Endodermal cell (in vitro differentiated cells): ENCODE results near the gene TMEM109. TPM values are rescaled to one million over a fixed set of nuclear protein-coding genes. Genes with fewer than 3 reads are reported as not detected.

Source experiments
- DNase-seq: peaks from one replicate; pipeline ENCODE4 v3.0.0-alpha.2; 2017
- H3K27ac ChIP-seq: 2 replicates; pipeline ENCODE4 v1.5.1; 2013; ENCODE audit warnings: mild to moderate bottlenecking, low read depth, low read length, moderate library complexity
- H3K27me3 ChIP-seq: 2 replicates; pipeline ENCODE4 v1.6.1; 2013; ENCODE audit warnings: mild to moderate bottlenecking, low read length, moderate library complexity; ENCODE audit not compliant: insufficient read depth, control insufficient read depth, poor library complexity, severe bottlenecking
- H3K36me3 ChIP-seq: 2 replicates; pipeline ENCODE4 v1.7.0; 2013; ENCODE audit warnings: mild to moderate bottlenecking, low read length, moderate library complexity; ENCODE audit not compliant: control insufficient read depth, insufficient read depth
- H3K4me1 ChIP-seq: one replicate; pipeline ENCODE4 v1.7.0; 2013; ENCODE audit warnings: low read length; ENCODE audit not compliant: control insufficient read depth, insufficient read depth
- H3K4me3 ChIP-seq: 2 replicates; pipeline ENCODE4 v1.5.1; 2013; ENCODE audit warnings: mild to moderate bottlenecking, low read length, moderate library complexity
- H3K9ac ChIP-seq: 2 replicates; pipeline ENCODE4 v1.6.1; 2013; ENCODE audit warnings: mild to moderate bottlenecking, low read length, moderate library complexity; ENCODE audit not compliant: poor library complexity, severe bottlenecking; ENCODE audit errors: extremely low read depth
- H3K9me3 ChIP-seq: 2 replicates; pipeline ENCODE4 v1.6.1; 2013; ENCODE audit warnings: mild to moderate bottlenecking, low read length, moderate library complexity; ENCODE audit not compliant: control insufficient read depth
- H3K27ac Mint-ChIP-seq: 2 replicates; pipeline ENCODE4 v1.8.0; 2020; ENCODE audit warnings: mixed read lengths
- H3K27me3 Mint-ChIP-seq: 2 replicates; pipeline ENCODE4 v1.8.0; 2021; ENCODE audit warnings: mild to moderate bottlenecking, mixed read lengths; ENCODE audit not compliant: insufficient read depth
- H3K36me3 Mint-ChIP-seq: 2 replicates; pipeline ENCODE4 v1.8.0; 2020; ENCODE audit warnings: low read depth, mixed read lengths
- H3K4me1 Mint-ChIP-seq: 2 replicates; pipeline ENCODE4 v1.8.0; 2020; ENCODE audit warnings: mixed read lengths
- H3K4me3 Mint-ChIP-seq: 2 replicates; pipeline ENCODE4 v1.8.0; 2020; ENCODE audit warnings: mild to moderate bottlenecking, moderate library complexity, mixed read lengths
- H3K9me3 Mint-ChIP-seq: 2 replicates; pipeline ENCODE4 v1.8.0; 2020; ENCODE audit warnings: mild to moderate bottlenecking, mixed read lengths
- WGBS, 2 experiments: methylation state at CpG; one replicate each; pipeline versions ENCODE4 v1.1.5 to v1.1.7; 2013; ENCODE audit warnings: missing lambda C conversion rate in 2 of 2, mixed read lengths in 1 of 2; ENCODE audit not compliant: insufficient coverage in 1 of 2, insufficient read length in 1 of 2; 5-methylcytosine and 5-hydroxymethylcytosine counted together
- total RNA-seq, 2 donors: library from RNA; stranded (reverse); fragmentation: NEBNext Ultra II Directional in 1 of 2; extraction: Animal tissue kit (Norgen Biotek cat#: 25700) in 1 of 2; gene quantifications; 2 replicates in 1 of 2; 3 replicates in 1 of 2; pipeline ENCODE4 v1.2.1, GENCODE V29; 2021
- TF ChIP-seq, protein P1 (sequence below): fragments of 200-600 bp; sonication (generic); conservative IDR thresholded peaks from 2 replicates; pipeline ENCODE4 v1.5.0; 2021; ENCODE audit warnings: antibody characterized with exemption, mild to moderate bottlenecking

TMEM109 gene
- total RNA-seq, 2 donors from 2014 or later = 41.4 to 56.8 TPM

DNA sequence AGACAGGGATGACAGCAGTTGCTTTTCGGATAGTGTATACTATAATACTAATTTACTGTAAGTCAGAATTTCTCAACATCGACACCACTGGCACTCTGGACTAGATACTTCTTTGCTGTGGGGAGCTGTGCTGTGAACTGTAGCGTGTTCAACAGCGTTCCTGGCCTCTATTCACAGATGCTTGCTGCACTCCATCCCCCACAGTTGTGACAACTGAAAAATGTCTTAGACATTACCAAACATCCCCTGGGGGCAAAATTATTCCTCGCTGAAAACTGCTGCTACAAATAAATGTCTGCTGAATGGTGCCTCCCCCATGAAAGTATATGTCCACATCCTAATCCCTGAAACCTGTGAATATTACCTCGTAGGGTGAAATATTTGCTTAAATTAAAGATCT lies 45.5 kb downstream of the TMEM109 start:
- peaks cover 45% of the 10 kb centered on the region for H3K27me3 Mint-ChIP-seq
- H3K27ac Mint-ChIP-seq = no peak overlapping the region
- DNase-seq = no peak
- H3K36me3 Mint-ChIP-seq = no peaks in the 10 kb centered on the region
- Histone ChIP-seq H3K9me3 (no peaks in the 10 kb centered on the region), H3K36me3 (no peaks in the 10 kb centered on the region), H3K9ac (no peak overlapping the region), H3K4me3 (no peak overlapping the region), H3K27ac (no peak overlapping the region), H3K27me3 (peaks cover 25% of the 10 kb centered on the region), H3K4me1 (no peaks in the 10 kb centered on the region)
- H3K9me3 Mint-ChIP-seq = no peaks in the 10 kb centered on the region
- H3K4me3 Mint-ChIP-seq = no peak overlapping the region
- no peaks in the 10 kb centered on the region for H3K4me1 Mint-ChIP-seq
- 80 to 92% methylated on average over 5 to 6 of the region's 6 CpGs for WGBS, 2 experiments
- TF ChIP-seq, protein P1, sequence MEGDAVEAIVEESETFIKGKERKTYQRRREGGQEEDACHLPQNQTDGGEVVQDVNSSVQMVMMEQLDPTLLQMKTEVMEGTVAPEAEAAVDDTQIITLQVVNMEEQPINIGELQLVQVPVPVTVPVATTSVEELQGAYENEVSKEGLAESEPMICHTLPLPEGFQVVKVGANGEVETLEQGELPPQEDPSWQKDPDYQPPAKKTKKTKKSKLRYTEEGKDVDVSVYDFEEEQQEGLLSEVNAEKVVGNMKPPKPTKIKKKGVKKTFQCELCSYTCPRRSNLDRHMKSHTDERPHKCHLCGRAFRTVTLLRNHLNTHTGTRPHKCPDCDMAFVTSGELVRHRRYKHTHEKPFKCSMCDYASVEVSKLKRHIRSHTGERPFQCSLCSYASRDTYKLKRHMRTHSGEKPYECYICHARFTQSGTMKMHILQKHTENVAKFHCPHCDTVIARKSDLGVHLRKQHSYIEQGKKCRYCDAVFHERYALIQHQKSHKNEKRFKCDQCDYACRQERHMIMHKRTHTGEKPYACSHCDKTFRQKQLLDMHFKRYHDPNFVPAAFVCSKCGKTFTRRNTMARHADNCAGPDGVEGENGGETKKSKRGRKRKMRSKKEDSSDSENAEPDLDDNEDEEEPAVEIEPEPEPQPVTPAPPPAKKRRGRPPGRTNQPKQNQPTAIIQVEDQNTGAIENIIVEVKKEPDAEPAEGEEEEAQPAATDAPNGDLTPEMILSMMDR = no peak

DNA sequence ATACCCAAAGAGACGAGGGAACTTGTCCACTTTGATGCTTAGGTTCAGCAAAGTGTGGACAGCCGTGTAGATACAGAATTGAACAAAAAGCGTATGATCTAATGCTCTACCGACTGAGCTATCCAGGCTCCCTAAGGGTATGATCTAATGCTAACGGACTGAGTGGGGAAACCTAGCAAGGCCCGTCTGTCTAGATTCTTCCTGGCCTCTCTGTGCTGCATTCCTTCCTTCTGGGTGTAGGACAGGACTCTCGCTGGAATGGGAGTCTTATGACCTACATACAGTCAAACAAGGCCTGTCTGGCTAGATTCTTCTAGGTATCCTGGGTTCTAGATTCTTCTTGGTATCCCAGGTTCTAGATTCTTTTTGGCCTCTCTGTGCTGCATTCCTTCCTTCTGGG lies 46.4 kb downstream of the TMEM109 start:
- Histone ChIP-seq H3K9ac (no peak overlapping the region), H3K9me3 (no peaks in the 10 kb centered on the region), H3K4me1 (no peaks in the 10 kb centered on the region), H3K27ac (no peak overlapping the region), H3K4me3 (no peak overlapping the region), H3K36me3 (no peaks in the 10 kb centered on the region), H3K27me3 (peaks cover 25% of the 10 kb centered on the region)
- TF ChIP-seq, protein P1 = no peak
- Mint-ChIP-seq H3K27me3 (peaks cover 45% of the 10 kb centered on the region), H3K9me3 (no peaks in the 10 kb centered on the region), H3K27ac (no peak overlapping the region), H3K36me3 (no peaks in the 10 kb centered on the region), H3K4me1 (no peaks in the 10 kb centered on the region), H3K4me3 (no peak overlapping the region)
- 86 to 90% methylated on average over 7 of the region's 7 CpGs for WGBS, 2 experiments
- no peak for DNase-seq

- TF ChIP-seq, protein P1 = no peak
- Histone ChIP-seq H3K27me3 (peaks cover 34% of the 10 kb centered on the region), H3K4me1 (no peaks in the 10 kb centered on the region), H3K4me3 (no peak overlapping the region), H3K27ac (no peak overlapping the region), H3K36me3 (no peaks in the 10 kb centered on the region), H3K9me3 (peaks cover 9% of the 10 kb centered on the region), H3K9ac (no peak overlapping the region)
- H3K9me3 Mint-ChIP-seq = peaks cover 10% of the 10 kb centered on the region
- 89 to 92% methylated on average over 6 of the region's 6 CpGs for WGBS, 2 experiments
- peaks cover 41% of the 10 kb centered on the region for H3K27me3 Mint-ChIP-seq
- no peak for DNase-seq
- no peak overlapping the region for H3K27ac Mint-ChIP-seq
- H3K4me1 Mint-ChIP-seq = peaks cover 5% of the 10 kb centered on the region
- peaks cover 2% of the 10 kb centered on the region for H3K36me3 Mint-ChIP-seq
- no peak overlapping the region for H3K4me3 Mint-ChIP-seq
Observed at GRCh38 chr11:60964801-60965200, 50.8 kb downstream of the TMEM109 start.
